Raji (cell line): Measurements from ENCODE around the gene RAD51AP1.

Experiments used
- POLR2A ChIP-seq: IDR thresholded peaks from 2 replicates; pipeline ENCODE4 v1.6.1; 2011; ENCODE audit warnings: low read depth, low read length, control low read depth; ENCODE audit not compliant: insufficient read depth

RAD51AP1 gene, protein sequence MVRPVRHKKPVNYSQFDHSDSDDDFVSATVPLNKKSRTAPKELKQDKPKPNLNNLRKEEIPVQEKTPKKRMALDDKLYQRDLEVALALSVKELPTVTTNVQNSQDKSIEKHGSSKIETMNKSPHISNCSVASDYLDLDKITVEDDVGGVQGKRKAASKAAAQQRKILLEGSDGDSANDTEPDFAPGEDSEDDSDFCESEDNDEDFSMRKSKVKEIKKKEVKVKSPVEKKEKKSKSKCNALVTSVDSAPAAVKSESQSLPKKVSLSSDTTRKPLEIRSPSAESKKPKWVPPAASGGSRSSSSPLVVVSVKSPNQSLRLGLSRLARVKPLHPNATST

DNA sequence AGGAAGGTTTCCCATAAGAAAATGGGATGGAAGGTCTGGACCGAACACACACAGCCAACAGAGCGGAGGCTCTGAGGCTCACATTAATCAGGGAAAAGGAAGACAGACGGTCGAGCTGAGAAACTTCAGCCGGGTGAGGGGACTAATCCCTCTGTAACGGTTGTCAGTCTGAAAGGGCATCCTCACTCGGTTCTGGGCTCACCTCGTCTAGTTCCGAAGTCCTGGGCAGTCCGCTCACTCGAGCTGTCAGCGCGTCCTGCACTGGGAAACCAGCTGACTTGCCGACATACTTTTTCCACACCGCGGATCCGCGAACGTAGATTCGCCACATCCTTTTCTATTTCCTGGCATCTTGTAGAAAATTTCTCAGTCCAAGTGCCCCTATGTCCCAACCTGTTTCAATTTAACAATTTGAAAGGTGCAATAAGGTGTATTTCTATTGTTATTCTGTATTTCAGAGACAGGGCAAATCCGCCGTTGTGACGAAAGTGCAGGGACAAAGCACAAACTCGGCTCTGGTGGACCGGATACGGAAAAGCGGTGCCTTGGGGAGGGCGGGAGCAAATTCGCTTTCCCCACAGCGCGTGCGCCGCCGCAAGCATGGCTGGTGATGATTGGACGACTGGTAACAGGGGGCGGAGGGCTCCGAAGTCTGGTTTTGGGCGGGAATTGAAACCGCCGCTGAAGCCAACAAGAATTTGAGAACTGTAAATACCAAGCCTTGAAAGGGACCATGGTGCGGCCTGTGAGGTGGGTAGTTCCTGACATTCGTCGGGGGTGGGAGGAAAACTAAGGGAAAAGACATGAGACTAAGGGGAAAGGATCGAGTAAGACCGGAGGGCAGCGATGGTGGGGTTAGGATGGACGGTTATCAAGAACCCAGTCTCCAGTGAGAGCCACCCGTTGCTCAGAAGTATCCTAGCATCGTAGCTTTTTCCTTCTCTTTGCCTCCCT is at the start of gene RAD51AP1:
Gene RAD51AP1 (plus strand): TSS at position 684 of the 954 bp plus-strand sequence. CDS start 50 bp downstream, at position 734.
- peak; percentile 60; the same call in 1 of the 2 replicates for TF ChIP-seq POLR2A

DNA sequence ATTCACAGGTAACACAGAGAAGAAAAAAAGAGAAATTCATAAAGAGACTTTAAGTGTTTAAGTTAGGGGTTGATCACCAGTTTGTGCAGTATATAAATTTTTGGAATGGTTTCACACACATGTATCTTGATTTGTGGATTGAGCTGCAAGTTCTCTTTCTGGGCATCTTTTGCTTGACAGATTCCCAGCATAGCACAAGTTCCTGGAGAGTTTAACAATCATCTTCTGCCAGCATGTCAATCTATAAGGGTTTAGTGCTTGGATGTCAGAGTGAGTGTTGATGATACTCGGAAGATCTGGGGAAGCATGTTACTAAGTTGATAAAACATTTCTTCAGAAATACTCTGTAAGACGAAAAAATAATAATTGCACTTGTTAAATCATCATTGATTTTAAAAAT is 49.1 kb upstream of the RAD51AP1 start:
- no peak for TF ChIP-seq POLR2A

DNA sequence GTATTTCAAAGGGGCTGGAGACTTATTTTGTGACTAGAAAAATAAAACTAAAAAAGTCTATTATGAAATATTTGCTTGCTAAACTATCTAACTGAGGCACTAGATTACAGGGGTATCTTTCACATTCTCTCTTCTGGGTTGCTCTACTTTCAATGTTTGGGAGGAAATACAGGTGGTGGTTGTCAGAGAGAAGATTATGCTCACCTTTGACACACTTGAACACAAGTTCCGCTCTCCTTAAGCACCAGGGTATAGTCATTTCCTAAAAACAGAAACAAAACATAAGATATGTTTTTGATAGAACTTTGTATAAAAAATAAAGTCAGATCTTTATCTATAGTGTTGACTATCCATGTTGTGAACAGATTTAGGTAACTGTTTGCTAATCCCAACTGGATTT is 47.7 kb upstream of the RAD51AP1 start:
- TF ChIP-seq POLR2A, result no peak

DNA sequence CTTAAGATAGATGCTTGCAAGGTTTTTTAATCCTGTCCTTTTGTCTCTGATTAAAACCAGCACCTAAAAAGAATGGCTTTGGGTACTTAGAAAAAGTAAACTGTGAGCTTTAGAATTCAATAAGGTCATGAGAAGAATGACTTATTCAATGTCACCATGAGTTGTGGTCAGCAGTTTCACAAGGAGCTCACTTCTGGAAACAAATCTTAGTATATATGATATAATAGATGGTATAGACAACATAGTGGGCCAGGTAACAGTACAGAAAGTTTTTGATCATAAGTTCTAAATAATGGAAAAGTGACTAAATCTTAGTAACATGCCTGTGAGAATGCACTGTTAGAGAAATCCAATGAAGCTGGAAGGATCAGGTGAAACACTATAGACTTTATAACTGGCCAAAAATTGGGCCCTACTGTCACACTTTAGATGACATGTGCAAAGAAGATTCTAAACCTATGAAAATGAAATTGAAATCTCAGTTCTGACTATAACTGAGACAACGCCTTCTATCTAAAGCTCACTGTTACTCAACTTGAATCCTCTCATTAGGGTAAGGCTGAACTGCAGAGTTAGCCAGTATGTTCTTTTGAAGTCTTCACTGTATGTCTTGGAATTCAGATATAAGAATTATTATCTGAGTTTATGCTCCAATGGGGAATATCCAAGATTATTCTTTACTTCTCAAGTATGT is 42.4 kb upstream of the RAD51AP1 start:
- TF ChIP-seq POLR2A, result no peak

DNA sequence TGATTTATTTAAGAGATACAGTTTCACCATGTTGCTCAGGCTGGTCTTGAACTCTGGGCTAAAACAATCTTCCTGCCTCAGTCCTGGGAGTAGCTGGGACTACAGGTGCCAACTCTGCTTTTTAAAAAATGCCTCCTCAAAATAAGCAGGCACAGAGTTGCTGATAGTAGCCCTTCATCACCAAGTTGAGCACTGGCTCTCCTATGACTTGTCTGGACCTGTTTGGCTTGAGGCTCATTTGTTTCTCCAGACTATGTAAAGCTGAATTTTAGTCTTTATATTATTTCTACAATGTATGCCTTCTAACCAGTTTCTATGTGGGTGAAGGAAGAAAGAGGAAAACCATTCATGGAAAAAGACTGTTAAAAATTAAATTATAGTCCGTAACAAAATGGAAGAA is 39.5 kb upstream of the RAD51AP1 start:
- TF ChIP-seq POLR2A, result no peak

DNA sequence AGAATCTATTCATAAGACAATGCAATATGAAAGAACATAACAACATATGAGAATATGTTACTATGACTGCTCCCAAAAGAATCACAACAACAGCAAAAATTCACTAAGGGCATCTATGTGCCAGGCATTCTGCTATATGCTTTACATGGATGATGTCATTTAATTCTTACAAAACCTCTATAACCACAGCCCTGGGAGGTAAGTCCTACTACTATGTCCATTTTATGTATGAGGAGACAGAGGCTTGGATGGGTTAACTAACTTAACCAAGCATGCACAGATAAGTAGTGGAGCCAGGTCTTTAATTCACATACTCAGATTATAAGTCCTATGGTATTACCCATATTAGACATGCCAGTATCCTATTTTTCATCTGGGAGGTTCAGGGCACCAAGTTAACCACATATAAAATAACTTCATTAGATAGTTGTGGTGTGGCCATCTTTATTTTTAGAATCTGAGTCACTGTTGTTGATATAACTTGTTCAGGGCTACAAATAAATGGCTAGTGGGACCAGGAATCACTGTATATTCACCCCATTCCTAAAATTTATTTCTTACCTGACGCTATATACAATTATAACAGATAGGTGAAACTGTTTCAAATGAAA is 33.2 kb upstream of the RAD51AP1 start:
- no peak for TF ChIP-seq POLR2A

DNA sequence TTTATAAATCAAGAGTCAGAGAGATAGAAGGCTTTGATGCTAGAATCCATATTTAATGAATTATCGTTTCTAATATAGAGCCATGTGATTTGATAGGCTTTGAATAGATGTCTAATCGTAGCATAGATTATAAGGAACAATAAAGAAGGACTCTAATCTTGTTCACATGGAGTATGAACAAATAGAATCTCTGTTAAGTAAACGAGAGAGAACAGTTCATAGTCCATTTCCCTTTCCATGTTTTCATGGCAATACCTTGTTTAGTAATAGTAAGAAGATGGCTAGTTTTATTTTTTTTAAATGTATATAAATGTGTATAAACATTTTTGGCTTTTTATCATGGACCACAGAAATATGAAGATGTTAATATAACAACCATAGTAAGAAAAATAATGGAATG is 32.3 kb upstream of the RAD51AP1 start:
- TF ChIP-seq POLR2A, result no peak

DNA sequence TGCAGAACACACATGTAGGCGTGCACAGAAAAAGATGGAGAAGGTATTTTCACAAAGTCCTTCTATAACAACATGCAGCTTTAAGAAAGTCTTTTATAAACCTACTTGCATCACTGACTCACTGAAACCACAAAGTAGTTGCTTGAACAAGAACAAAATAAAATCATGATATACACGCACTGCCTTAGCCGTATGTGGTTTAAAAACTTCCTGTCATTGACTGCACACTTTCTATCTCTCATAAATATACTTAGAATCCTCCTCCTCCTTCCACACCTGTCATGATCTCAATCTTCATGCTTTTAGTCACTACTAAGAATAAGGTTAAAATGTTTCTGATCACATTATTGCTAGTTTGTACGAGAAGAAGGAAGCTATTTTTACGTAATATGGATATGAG is 31.8 kb upstream of the RAD51AP1 start:
- no peak for TF ChIP-seq POLR2A

DNA sequence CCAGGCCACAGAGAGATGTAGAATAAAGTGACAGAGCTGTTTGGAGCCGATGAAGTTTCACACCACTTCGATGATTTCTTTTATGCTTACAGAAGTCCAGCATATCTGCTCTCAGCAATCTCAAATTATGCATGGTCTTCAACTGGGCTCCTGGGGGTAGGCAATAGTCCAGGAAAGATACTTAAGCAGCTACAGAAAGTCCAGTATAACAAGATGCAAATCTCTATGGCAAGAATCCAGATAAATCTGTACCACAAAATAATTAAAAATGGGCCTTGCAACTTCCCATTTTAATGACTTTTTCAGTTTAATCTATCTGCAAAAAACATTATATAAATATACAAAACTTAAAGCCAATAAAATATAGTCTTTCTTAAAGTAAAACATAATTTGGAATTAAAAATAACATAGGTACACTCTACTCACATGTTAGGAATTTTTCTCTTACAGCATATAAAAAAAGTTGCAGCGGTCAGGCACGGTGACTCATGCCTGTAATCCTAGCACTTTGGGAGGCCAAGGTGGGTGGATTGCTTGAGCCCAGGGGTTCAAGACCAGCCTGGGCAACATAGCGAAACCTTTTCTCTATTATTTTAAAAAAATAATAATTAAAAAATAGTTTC is 20.5 kb upstream of the RAD51AP1 start:
- TF ChIP-seq POLR2A, result no peak

DNA sequence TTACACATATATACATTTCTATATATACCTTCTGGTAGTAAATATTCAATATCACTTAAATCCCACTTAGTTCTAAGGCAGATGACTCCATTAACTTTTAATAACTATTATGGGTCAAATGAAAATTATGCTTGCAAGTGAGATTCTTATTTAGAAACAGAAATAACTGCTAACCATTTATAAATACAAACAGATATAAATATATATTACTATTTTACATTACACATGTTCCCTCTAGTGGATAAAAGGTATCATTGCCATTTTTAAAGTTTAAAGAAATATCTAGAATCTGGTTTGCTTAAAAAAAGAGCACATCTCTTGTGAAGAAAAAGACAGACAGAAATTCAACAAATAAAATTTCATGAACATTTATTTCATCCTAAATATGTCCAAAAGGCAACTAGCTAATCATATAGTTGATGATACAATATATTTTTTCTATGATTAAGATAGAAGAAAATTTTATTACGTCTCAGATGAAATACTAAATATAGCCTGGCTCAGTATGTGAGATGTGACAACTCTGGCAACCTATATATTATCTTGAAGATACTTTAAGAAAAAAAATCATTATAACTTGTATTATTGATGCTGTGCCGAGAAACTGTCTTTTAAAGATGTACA is 11.7 kb upstream of the RAD51AP1 start:
- no peak for TF ChIP-seq POLR2A

DNA sequence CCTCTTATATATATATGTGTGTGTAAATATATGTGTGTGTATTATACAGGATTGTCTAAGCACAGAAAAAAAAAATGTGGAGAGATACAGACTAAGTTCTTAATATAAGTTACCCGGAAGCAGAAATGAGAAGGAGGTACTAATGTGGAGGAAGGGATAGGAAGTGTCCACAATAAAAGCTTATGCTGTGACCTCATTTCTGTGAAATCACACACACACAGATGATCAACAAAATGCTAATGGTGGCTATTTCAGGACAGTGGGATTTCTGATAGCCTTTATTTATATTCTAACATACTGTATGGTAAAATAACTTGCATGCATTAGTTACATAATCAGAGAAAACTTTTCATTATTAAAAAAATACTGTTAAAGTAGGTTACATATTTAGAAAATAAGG is 8.5 kb upstream of the RAD51AP1 start:
- no peak for TF ChIP-seq POLR2A

DNA sequence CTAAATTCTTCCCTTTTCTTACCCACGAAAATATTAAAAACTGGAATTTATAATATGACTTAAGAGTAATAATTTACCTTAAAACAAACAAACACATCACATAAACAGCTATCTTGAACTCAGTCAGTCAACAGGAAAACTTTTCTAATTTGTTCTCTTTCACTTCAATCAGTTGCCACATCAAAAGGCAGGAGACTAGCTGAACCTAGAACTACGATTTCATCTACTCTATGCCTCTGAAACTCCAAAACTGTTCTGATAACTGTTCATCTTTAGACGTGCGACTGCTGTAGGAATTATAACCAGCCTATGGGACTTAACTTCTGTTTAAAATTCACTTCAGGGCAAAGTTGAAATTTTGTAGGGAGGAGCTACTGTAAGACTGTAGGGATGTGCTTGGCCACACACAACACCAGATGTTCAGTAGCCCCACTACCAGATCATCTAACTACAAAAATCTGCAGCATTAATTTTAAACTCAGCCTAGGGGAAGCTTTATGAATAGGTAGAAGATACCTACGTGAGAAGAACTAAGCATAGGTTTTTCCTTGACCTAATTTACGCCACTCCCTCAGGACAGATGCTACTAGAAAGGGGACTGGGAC is 7.6 kb upstream of the RAD51AP1 start:
- no peak for TF ChIP-seq POLR2A

DNA sequence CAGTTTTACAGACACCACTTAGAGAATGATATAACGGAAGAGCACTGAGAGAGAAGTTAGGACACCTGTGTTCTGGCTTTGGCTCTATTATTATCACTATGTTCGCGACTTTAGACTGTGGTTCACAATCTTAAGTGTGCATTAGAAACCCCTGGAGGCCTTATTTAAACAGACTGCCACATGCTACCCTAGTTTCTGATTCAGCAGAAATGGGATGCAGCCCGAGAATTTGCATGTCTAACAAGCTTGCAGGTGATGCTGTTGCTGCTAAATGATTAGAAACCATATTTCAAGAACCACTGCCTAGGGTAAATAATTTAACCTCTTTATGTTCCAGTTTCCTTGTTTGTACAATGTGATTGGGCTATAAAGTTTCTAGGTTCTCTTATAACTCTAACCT is 3.6 kb upstream of the RAD51AP1 start:
- TF ChIP-seq POLR2A, result no peak

DNA sequence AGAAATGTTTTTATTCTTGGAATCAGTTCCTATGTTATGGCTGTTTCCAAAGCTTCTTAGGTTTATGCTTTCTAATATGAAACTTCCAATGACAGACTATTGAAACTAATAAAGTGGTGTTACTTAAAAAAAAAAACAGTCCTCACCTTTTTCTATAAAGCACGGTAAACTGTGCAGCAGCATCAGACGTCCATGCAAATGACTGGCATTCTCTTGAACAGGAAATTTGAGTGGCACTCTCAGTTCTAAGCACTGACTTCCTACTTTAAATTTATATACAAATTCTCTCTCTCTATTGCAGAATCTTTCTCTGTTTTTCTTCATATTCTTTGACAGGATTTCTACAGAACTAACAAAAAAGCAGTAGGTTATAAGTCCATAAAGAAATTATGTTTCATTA is 2.8 kb upstream of the RAD51AP1 start:
- no peak for TF ChIP-seq POLR2A
